Adipocyte (in vitro differentiated cells): ENCODE data around the gene GPD2.
"Not testable (repeated sequence)": the region's sequence is repeated elsewhere in the genome, so short reads cannot be mapped to it uniquely, and the experiment has no call there.

Experiments used
- DNase-seq: peaks from one replicate; pipeline ENCODE4 v3.0.0-alpha.2; 2015; ENCODE audit warnings: low read depth
- H3K27me3 ChIP-seq: replicated peaks from 2 replicates; pipeline ENCODE4 v1.7.0; 2013; ENCODE audit warnings: mild to moderate bottlenecking, low read length, moderate library complexity; ENCODE audit not compliant: control insufficient read depth, insufficient read depth
- H3K36me3 ChIP-seq: 2 replicates; pipeline ENCODE4 v1.7.0; 2013; ENCODE audit warnings: low read length, mild to moderate bottlenecking, moderate library complexity; ENCODE audit not compliant: control insufficient read depth, insufficient read depth, severe bottlenecking
- H3K4me1 ChIP-seq: 2 replicates; pipeline ENCODE4 v1.7.0; 2013; ENCODE audit warnings: mild to moderate bottlenecking, low read length, moderate library complexity; ENCODE audit not compliant: control insufficient read depth, insufficient read depth
- H3K4me3 ChIP-seq: 2 replicates; pipeline ENCODE4 v1.7.0; 2013; ENCODE audit warnings: mild to moderate bottlenecking, low read length, moderate library complexity
- H3K9ac ChIP-seq: 2 replicates; pipeline ENCODE4 v1.7.0; 2013; ENCODE audit warnings: mild to moderate bottlenecking, low read length, moderate library complexity
- H3K9me3 ChIP-seq: 2 replicates; pipeline ENCODE4 v1.7.0; 2013; ENCODE audit warnings: mild to moderate bottlenecking, low read length, moderate library complexity; ENCODE audit not compliant: control insufficient read depth

The GPD2 gene

GRCh38 chr2:156481312-156481711, 45.1 kb downstream of the GPD2 start:
- peak; percentile 43 for DNase-seq
- Histone ChIP-seq H3K9ac (no peak overlapping the region), H3K27me3 (no peaks in the 10 kb centered on the region), H3K4me1 (peaks cover 14% of the 10 kb centered on the region), H3K4me3 (no peak overlapping the region), H3K36me3 (no peaks in the 10 kb centered on the region), H3K9me3 (no peaks in the 10 kb centered on the region)

GRCh38 chr2:156483741-156484173, 47.6 kb downstream of the GPD2 start:
- no peaks in the 10 kb centered on the region for H3K27me3 ChIP-seq
- DNase-seq, result peak; percentile 53
- no peaks in the 10 kb centered on the region for H3K9me3 ChIP-seq
- H3K4me3 ChIP-seq, result no peak overlapping the region
- no peaks in the 10 kb centered on the region for H3K36me3 ChIP-seq
- H3K9ac ChIP-seq, result no peak overlapping the region
- peaks cover 4% of the 10 kb centered on the region for H3K4me1 ChIP-seq

- Histone ChIP-seq H3K4me1 (peaks cover 4% of the 10 kb centered on the region), H3K9me3 (no peaks in the 10 kb centered on the region), H3K36me3 (no peaks in the 10 kb centered on the region), H3K9ac (no peak overlapping the region), H3K4me3 (no peak overlapping the region), H3K27me3 (no peaks in the 10 kb centered on the region)
- DNase-seq, result no peak
These were observed 50.0 kb downstream of the GPD2 start for GRCh38 chr2:156486147-156486546.

GRCh38 chr2:156486614-156487013, 50.4 kb downstream of the GPD2 start:
- Histone ChIP-seq H3K9ac (no peak overlapping the region), H3K4me3 (no peak overlapping the region), H3K27me3 (no peaks in the 10 kb centered on the region), H3K9me3 (no peaks in the 10 kb centered on the region), H3K36me3 (no peaks in the 10 kb centered on the region), H3K4me1 (peaks cover 4% of the 10 kb centered on the region)
- DNase-seq, result no peak

- H3K9me3 ChIP-seq, result no peaks in the 10 kb centered on the region
- H3K9ac ChIP-seq, result no peak overlapping the region
- no peaks in the 10 kb centered on the region for H3K27me3 ChIP-seq
- H3K36me3 ChIP-seq, result no peaks in the 10 kb centered on the region
- no peak overlapping the region for H3K4me3 ChIP-seq
- DNase-seq, result no peak
- no peaks in the 10 kb centered on the region for H3K4me1 ChIP-seq
These were observed 53.0 kb downstream of the GPD2 start for GRCh38 chr2:156489195-156489594.

GRCh38 chr2:156489750-156490465, 53.7 kb downstream of the GPD2 start:
- Histone ChIP-seq H3K4me3 (no peak overlapping the region), H3K9ac (no peak overlapping the region), H3K27me3 (no peaks in the 10 kb centered on the region), H3K9me3 (no peaks in the 10 kb centered on the region), H3K4me1 (no peaks in the 10 kb centered on the region), H3K36me3 (no peaks in the 10 kb centered on the region)
- DNase-seq, result no peak

- H3K9ac ChIP-seq, result no peak overlapping the region
- no peaks in the 10 kb centered on the region for H3K4me1 ChIP-seq
- H3K9me3 ChIP-seq, result no peaks in the 10 kb centered on the region
- no peak overlapping the region for H3K4me3 ChIP-seq
- DNase-seq, result no peak
- no peaks in the 10 kb centered on the region for H3K36me3 ChIP-seq
- no peaks in the 10 kb centered on the region for H3K27me3 ChIP-seq
These were observed 54.3 kb downstream of the GPD2 start for GRCh38 chr2:156490466-156490840.

- Histone ChIP-seq H3K4me3 (no peak overlapping the region), H3K27me3 (no peaks in the 10 kb centered on the region), H3K9me3 (no peaks in the 10 kb centered on the region), H3K4me1 (no peaks in the 10 kb centered on the region), H3K36me3 (no peaks in the 10 kb centered on the region), H3K9ac (no peak overlapping the region)
- DNase-seq, result no peak
These were observed 55.0 kb downstream of the GPD2 start for GRCh38 chr2:156491176-156491575.

- no peaks in the 10 kb centered on the region for H3K36me3 ChIP-seq
- no peak overlapping the region for H3K9ac ChIP-seq
- no peak for DNase-seq
- no peaks in the 10 kb centered on the region for H3K9me3 ChIP-seq
- no peaks in the 10 kb centered on the region for H3K4me1 ChIP-seq
- H3K27me3 ChIP-seq, result no peaks in the 10 kb centered on the region
- H3K4me3 ChIP-seq, result no peak overlapping the region
These were observed 56.8 kb downstream of the GPD2 start for GRCh38 chr2:156492979-156493378.

- H3K4me3 ChIP-seq, H3K36me3 ChIP-seq, H3K27me3 ChIP-seq, H3K4me1 ChIP-seq, H3K9ac ChIP-seq, H3K9me3 ChIP-seq, DNase-seq: not testable (repeated sequence)
These were observed 59.8 kb downstream of the GPD2 start for GRCh38 chr2:156495998-156496397.

- DNase-seq, result no peak
- no peak overlapping the region for H3K9ac ChIP-seq
These were observed 69.5 kb downstream of the GPD2 start for GRCh38 chr2:156505696-156506095.

GRCh38 chr2:156511122-156511521, 74.9 kb downstream of the GPD2 start:
- no peak overlapping the region for H3K4me3 ChIP-seq
- peaks cover 12% of the 10 kb centered on the region for H3K4me1 ChIP-seq
- H3K9me3 ChIP-seq, result no peaks in the 10 kb centered on the region
- H3K36me3 ChIP-seq, result peaks cover 24% of the 10 kb centered on the region
- H3K9ac ChIP-seq, result no peak overlapping the region
- H3K27me3 ChIP-seq, result no peaks in the 10 kb centered on the region
- no peak for DNase-seq

More at GRCh38 chr2:156505696-156506095, 69.5 kb downstream of the GPD2 start:
- Histone ChIP-seq H3K4me1 (peaks cover 4% of the 10 kb centered on the region), H3K4me3 (no peak overlapping the region), H3K9me3 (no peaks in the 10 kb centered on the region), H3K27me3 (no peaks in the 10 kb centered on the region), H3K36me3 (no peaks in the 10 kb centered on the region)
